ENCODE data around the gene SLC7A7.
"Not testable (repeated sequence)": the region's sequence is repeated elsewhere in the genome, so short reads cannot be mapped to it uniquely, and the experiment has no call there.

- TF ChIP-seq CTCF (IDR thresholded peaks at IDR 0.05 in 8 of 11, conservative IDR thresholded peaks at IDR 0.05 in 3 of 11); POLR2AphosphoS5 (IDR thresholded peaks at IDR 0.05); POLR2A (IDR thresholded peaks at IDR 0.05): not testable (repeated sequence)
Measured at GRCh38 chr14:22757972-22758650, 57.1 kb downstream of the SLC7A7 start.

Data from spleen (tissue), 7 donors.